Peyer's patch (tissue), 4 donors: ENCODE measurements around the gene ZNF280A.
"Not testable (repeated sequence)": the region's sequence is repeated elsewhere in the genome, so short reads cannot be mapped to it uniquely, and the experiment has no call there.

Experiments used
- POLR2A ChIP-seq, 2 donors: fragments of 450-650 bp; IDR thresholded peaks; one replicate each; pipeline ENCODE4 v1.5.1; 2017; ENCODE audit warnings: antibody characterized with exemption in 2 of 2, mild to moderate bottlenecking in 2 of 2, moderate library complexity in 2 of 2
- TF ChIP-seq, protein P1 (sequence below), 6 experiments: fragments of 450-650 bp in 4 of 6; fragments of 200-600 bp in 2 of 6; sonication (generic) in 1 of 6; IDR thresholded peaks; one replicate each; pipeline ENCODE4 v1.5.1; 2017 to 2019; ENCODE audit warnings: antibody characterized with exemption in 6 of 6, mild to moderate bottlenecking in 3 of 6, moderate library complexity in 1 of 6

DNA sequence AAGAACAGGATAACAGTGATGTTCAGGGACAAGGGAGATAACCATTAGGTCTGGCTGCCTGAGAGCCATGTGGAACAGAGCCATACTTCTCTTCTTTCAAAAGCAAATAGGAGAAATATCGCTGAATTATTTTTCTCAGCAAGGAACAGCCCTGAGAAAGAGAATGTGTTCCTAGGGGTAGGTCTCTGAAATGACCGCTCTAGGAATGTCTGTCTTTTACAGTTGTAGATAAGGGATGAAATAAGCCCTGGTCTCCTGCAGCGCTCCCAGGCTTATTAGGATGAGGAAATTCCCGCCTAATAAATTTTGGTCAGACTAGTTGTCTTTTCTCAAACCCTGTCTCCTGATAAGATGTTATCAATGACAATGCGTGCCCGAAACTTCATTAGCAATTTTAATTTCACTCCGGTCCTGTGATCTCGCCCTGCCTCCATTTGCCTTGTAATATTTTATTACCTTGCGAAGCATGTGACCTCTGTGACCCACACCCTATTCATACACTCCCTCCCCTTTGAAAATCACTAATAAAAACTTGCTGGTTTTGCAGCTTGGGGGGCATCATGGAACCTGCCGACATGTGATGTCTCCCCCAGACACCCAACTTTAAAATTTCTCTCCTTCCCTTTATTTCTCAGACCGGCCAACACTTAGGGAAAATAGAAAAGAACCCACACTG lies 51.1 kb downstream of the ZNF280A start:
- TF ChIP-seq, protein P1, sequence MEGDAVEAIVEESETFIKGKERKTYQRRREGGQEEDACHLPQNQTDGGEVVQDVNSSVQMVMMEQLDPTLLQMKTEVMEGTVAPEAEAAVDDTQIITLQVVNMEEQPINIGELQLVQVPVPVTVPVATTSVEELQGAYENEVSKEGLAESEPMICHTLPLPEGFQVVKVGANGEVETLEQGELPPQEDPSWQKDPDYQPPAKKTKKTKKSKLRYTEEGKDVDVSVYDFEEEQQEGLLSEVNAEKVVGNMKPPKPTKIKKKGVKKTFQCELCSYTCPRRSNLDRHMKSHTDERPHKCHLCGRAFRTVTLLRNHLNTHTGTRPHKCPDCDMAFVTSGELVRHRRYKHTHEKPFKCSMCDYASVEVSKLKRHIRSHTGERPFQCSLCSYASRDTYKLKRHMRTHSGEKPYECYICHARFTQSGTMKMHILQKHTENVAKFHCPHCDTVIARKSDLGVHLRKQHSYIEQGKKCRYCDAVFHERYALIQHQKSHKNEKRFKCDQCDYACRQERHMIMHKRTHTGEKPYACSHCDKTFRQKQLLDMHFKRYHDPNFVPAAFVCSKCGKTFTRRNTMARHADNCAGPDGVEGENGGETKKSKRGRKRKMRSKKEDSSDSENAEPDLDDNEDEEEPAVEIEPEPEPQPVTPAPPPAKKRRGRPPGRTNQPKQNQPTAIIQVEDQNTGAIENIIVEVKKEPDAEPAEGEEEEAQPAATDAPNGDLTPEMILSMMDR (IDR thresholded peaks at IDR 0.05), result not testable (repeated sequence)
- not testable (repeated sequence) for TF ChIP-seq POLR2A (IDR thresholded peaks at IDR 0.05)
